GM18511 (cell line): ENCODE measurements around the gene HOOK2.
A peak's percentile ranks its signal among the peaks of the same experiment; 100 is the strongest.

ENCODE experiments used
- ATAC-seq: cut with Tn5 transposase; IDR thresholded peaks from one replicate; pipeline ENCODE4 v1.9.1; 2021; ENCODE audit warnings: mild to moderate bottlenecking, moderate library complexity; ENCODE audit not compliant: unreplicated experiment

The HOOK2 gene

GRCh38 chr19:12783291-12783848 lies 8.0 kb upstream of the HOOK2 start:
- ATAC-seq: no peak

- peak; percentile 34 for ATAC-seq
These were observed 7.3 kb upstream of the HOOK2 start for GRCh38 chr19:12782424-12783290.

GRCh38 chr19:12782174-12782423 lies 6.7 kb upstream of the HOOK2 start:
- ATAC-seq: no peak

GRCh38 chr19:12779162-12779993 lies 4.0 kb upstream of the HOOK2 start:
- ATAC-seq: no peak

- ATAC-seq: no peak
These were observed 3.5 kb upstream of the HOOK2 start for GRCh38 chr19:12778905-12779161.

- no peak for ATAC-seq
These were observed 2.9 kb upstream of the HOOK2 start for GRCh38 chr19:12778017-12778904.

GRCh38 chr19:12777217-12778016 lies 2.1 kb upstream of the HOOK2 start:
- no peak for ATAC-seq

- no peak for ATAC-seq
These were observed 1.8 kb downstream of the HOOK2 start for GRCh38 chr19:12773571-12773970.

GRCh38 chr19:12772323-12772722 lies 3.0 kb downstream of the HOOK2 start:
- ATAC-seq: no peak

- no peak for ATAC-seq
These were observed 4.4 kb downstream of the HOOK2 start for GRCh38 chr19:12770922-12771321.

- ATAC-seq: no peak
These were observed 5.7 kb downstream of the HOOK2 start for GRCh38 chr19:12769689-12770088.

- ATAC-seq: no peak
These were observed 7.7 kb downstream of the HOOK2 start for GRCh38 chr19:12767666-12768065.

GRCh38 chr19:12767150-12767549 lies 8.2 kb downstream of the HOOK2 start:
- no peak for ATAC-seq

GRCh38 chr19:12766051-12766521 lies 9.3 kb downstream of the HOOK2 start:
- ATAC-seq: no peak

GRCh38 chr19:12764698-12765097 lies 10.7 kb downstream of the HOOK2 start:
- ATAC-seq: no peak

GRCh38 chr19:12763100-12763499 lies 12.3 kb downstream of the HOOK2 start:
- ATAC-seq: no peak

- ATAC-seq: no peak
These were observed 15.7 kb downstream of the HOOK2 start for GRCh38 chr19:12759686-12760085.

- ATAC-seq: no peak
These were observed 17.6 kb downstream of the HOOK2 start for GRCh38 chr19:12757544-12758274.

GRCh38 chr19:12756150-12756883 lies 19.0 kb downstream of the HOOK2 start:
- ATAC-seq: no peak
